GM18507 (cell line): ENCODE results near the gene EBF4.
"Not testable (repeated sequence)": the region's sequence is repeated elsewhere in the genome, so short reads cannot be mapped to it uniquely, and the experiment has no call there.

Experiments
- DNase-seq: peaks from one replicate; pipeline ENCODE4 v3.0.0; 2011; ENCODE audit warnings: low read depth; ENCODE audit not compliant: insufficient read length; ENCODE audit errors: extremely low spot score
- FAIRE-seq: peaks from 2 replicates; lab custom pipeline; 2011; peaks lifted over from hg19 to GRCh38; lab: Jason Lieb, UNC

EBF4 gene

GRCh38 chr20:2770091-2770490 lies 77.5 kb downstream of the EBF4 start:
- DNase-seq, FAIRE-seq: not testable (repeated sequence)

DNA sequence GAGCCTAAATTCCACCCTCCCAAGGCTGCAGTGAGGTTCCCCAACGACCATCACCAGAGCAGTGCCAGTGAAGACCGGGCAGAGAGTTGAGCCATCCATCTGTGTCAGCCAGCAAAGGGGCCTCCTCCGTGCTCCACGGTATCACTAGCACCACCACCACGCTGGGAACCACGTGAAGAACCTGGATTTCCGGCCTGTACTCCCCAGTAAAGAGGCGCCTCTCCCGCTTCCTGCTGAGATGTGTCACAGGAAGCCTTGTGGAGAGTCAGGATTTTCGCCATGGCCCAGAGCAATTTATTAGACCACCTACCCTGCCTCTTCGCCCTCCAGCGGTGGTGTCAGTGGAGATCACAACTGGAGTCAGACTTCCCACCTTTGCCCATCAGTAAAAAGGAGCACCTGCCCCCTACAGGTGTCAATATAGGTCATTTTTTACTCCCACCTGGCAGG lies 79.1 kb downstream of the EBF4 start:
- DNase-seq, result no peak

GRCh38 chr20:2773812-2774211 lies 81.2 kb downstream of the EBF4 start:
- no peak for DNase-seq
- no peak for FAIRE-seq

More for the DNA sequence above, 79.1 kb downstream of the EBF4 start:
- no peak for FAIRE-seq

DNA sequence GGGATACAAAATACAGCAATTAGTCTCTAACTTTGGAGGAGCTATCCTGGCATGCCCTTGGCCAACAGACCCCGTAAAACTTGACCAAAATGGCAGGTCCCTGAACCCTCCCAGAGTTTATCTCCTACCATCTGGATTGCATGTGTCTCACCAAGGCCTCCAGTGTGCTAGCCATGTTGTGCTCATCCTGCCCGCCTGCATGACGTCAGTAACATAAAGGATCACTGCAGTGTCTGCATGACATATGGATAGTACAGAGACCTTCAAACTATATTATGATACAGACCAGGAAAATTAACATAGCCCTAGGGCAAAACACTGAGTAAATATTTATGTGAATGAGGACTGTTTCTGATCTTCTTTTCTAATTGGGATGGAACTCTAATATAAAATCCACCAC lies 82.6 kb downstream of the EBF4 start:
- FAIRE-seq (no peak), DNase-seq (no peak)

GRCh38 chr20:2778602-2779321 lies 86.2 kb downstream of the EBF4 start:
- peak; percentile 45 for FAIRE-seq
- DNase-seq, result no peak

GRCh38 chr20:2780948-2781347 lies 88.4 kb downstream of the EBF4 start:
- DNase-seq (no peak), FAIRE-seq (no peak)

DNA sequence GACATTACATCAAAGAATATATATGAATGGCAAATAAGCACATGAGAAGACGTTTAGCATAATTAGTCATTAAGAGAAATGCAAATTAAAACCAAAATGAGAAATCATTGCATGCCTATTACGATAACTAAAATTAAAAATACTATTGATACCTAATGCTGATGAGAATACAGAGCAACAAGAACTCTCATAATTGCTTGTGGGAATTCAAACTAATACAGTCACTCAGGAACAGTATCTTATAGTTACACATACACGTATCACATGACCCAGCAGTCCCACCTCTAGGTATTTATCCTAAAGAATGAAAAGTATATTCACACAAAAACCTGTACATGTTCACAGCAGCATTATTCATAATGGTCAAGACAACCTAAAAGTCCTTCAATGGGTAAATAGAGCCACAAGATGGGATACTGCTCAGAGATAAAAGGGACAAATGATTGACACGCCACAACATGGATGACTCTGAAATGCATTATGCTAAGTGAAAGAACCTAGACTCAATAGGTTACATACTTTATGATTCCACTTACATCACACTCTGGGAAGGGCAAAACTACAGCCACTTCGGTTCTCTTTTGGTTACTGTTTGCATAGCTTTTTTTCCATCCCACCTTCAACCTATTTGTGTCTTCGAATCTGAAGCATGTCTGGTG lies 91.5 kb downstream of the EBF4 start:
- no peak for FAIRE-seq
- DNase-seq, result no peak

DNA sequence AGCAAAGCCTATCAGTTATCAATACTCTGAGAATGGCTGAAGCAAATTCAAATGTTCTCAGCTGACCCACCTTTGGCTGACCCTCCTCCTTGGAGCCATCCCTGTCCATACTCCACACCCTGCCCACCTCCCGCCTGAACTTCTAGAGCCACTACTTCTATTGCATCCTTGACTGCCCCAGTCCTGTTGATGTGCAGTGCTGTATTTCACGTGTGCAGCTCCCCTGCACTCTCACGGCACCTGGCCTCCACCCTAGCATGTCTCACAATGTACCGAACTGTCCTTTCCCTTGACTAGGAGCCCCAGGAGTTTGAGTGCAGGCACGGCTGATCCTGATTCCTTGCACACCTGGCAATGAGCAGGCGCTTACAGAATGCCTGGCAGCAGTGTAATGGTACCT lies 100.9 kb downstream of the EBF4 start:
- DNase-seq (no peak), FAIRE-seq (no peak)

GRCh38 chr20:2794202-2794748 lies 101.7 kb downstream of the EBF4 start:
- FAIRE-seq (no peak), DNase-seq (no peak)

DNA sequence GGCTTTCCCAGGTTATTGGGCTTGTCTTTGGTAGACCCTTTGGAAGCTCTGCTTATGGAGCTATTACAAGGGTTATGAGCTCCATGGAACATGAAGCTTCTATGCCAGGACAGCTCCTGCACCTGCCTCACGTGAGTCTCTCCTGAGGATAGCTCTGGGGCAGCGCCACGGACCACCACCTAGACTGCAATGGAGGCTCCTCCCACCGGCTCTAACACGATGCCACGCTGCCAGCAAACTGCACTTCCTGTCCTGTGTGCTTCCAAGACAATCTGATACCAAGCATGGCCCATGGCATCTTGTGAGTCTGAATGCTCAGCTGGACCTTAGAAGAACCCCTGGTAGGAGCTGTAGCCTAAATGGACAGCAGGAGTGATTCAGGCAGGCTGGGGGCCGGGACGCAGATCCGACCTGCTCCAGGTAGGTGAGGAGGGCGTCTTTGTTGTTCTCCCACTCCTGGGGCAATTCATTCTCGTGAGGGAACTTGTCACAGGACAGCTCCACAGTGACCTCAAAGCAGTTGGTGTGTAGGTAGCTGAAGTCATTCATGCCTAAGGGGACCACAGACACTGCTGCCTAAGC lies 102.4 kb downstream of the EBF4 start:
- FAIRE-seq, result no peak
- no peak for DNase-seq

DNA sequence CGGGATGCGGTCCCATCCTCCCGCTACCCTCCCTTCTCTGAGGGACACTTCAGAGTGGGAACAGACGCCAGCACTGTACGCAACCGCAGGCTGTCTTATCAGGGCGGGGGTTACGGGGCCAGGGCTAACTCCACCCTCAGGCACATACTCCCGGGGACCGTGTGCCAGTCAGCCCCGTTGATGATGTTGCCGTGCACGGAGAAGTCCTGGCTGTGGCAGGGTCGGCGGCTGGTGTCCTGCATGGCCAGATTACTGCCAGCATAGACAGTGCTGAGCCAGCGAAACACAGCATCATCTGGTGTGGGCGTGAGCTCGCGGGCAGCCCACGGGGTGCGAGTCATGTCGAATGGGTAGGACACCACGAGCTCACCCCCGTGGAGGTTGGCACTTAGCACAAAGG lies 102.9 kb downstream of the EBF4 start:
- no peak for FAIRE-seq
- DNase-seq, result no peak

DNA sequence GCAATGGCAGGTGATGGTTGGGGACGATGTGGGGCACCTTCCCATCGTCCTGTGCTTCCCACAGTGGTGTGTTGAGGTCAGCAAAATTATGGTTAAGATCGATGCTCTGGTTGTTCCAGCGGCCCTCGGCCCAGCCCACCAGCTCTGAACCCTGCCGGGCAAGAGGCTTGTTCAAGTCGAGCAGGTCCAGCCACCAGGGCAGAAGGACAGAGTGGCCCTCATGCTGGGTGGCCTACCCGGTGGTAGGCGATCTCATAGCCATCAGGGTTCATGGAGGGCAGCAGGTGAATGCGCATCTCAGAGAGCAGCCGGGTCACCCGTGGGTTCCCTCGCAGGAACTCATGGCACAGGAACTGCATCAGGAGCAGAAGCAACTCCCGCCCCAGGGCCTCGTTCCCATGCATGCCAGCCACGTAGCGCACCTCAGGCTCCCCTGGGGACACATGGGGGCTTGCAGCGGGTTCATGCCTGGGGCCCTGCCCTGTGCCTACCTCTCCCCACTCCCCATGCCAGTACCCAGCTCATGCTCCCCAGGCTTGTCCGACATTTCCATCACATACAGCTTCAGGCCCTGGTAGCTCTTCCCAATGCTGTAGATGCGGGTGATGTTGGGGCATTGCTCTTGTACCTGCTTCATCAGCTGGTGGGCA lies 103.6 kb downstream of the EBF4 start:
- DNase-seq (no peak), FAIRE-seq (no peak)

GRCh38 chr20:2797136-2797983 lies 104.8 kb downstream of the EBF4 start:
- FAIRE-seq, result no peak
- DNase-seq, result no peak

GRCh38 chr20:2798095-2798805 lies 105.7 kb downstream of the EBF4 start:
- DNase-seq, result no peak
- FAIRE-seq, result no peak

DNA sequence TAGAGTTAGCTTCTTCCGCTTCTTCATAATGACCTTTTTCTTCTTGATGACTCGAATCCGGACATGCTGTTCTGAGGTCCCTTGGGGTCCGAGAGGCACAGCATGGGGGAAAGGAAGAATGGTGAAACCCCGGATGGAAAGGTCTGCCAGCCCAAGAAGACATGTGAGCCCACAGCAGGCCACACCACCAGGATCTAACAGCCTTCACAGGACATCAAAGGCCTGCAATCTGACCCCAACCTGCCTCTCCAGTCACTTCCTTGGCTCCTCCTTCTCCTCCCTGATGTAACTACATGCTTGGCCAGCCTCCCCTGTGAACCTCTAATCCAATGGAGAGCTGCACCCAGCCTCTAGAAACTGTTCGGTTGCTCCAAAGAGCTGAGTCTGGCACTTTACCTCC lies 106.2 kb downstream of the EBF4 start:
- FAIRE-seq, result peak; percentile 67
- no peak for DNase-seq

- DNase-seq (no peak), FAIRE-seq (peak; percentile 15)
These were observed 106.7 kb downstream of the EBF4 start for GRCh38 chr20:2799271-2799670.

- peak; percentile 64 for FAIRE-seq
These were observed 107.3 kb downstream of the EBF4 start for GRCh38 chr20:2799688-2800520.

More at GRCh38 chr20:2799688-2800520, 107.3 kb downstream of the EBF4 start:
- DNase-seq, result no peak
